Limb (tissue), 2 donors: ENCODE results near the gene GNG4.
"Not testable (repeated sequence)": the region's sequence is repeated elsewhere in the genome, so short reads cannot be mapped to it uniquely, and the experiment has no call there.

Experiments
- DNase-seq, 2 donors: peaks; one replicate each; pipeline ENCODE4 v3.0.0-alpha.2; 2016; ENCODE audit errors: extremely low spot score in 2 of 2

The GNG4 gene

DNA sequence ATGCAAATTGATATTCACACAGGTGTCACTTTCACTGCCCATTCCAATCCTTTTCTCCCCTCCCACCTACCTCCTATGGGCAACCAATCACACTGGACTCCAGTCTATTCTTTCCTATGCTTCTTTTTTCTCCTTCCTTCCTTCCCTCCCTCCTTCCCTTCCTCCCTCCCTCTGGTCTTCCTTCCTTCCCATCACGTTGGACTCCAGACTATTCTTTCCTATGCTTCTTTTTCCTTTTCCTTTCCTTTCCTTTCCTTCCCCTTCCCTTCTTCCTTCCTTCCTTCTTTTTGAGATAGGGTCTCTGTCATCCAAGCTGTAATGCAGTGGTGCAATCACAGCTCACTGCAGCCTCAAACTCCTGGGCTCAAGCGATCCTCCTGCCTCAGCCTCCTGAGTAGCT, 64.6 kb downstream of the GNG4 start:
- no peak for DNase-seq

- no peak for DNase-seq
Observed at GRCh38 chr1:235583511-235584001, 66.0 kb downstream of the GNG4 start.

DNA sequence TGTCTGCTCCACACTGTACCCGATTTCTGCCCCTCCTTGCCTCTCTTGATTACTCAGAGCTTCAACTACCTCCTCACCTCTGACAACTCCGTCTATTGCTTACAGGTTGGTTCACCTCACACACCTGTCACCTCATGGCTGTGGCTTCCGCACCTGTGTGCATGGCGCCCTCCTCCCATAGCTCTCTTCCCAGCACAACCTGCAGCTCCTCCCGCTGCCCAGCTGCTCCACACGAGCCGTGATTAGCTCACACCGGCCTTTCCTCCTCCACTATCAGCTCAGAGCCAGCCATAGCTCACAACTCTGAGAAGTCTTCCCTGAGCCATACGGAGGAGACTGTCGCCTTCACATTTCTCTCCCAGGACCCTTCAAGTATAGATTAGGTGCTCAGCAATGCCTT, 67.5 kb downstream of the GNG4 start:
- no peak for DNase-seq

DNA sequence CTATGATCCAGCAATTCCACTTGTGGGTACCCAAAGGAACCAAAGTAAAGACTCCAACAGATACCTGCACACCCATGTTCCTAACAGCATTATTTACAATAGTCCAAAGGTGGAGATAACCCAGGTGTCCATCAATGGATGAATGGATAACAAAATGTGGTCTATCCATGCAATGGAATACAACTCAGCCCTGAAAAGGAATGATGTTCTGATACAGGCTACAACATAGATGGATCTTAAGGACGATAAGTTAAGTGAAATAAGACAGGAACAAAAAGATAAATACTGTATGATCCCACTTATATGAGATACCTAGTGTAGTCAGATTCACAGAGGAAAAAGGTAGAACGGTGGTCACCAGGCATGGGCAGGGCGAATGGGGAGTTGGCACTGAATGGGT, 69.7 kb downstream of the GNG4 start:
- DNase-seq: no peak

GRCh38 chr1:235575597-235575996, 74.0 kb downstream of the GNG4 start:
- DNase-seq: no peak

GRCh38 chr1:235573880-235574279, 75.7 kb downstream of the GNG4 start:
- no peak for DNase-seq

- DNase-seq: not testable (repeated sequence)
Observed at GRCh38 chr1:235572971-235573370, 76.6 kb downstream of the GNG4 start.

DNA sequence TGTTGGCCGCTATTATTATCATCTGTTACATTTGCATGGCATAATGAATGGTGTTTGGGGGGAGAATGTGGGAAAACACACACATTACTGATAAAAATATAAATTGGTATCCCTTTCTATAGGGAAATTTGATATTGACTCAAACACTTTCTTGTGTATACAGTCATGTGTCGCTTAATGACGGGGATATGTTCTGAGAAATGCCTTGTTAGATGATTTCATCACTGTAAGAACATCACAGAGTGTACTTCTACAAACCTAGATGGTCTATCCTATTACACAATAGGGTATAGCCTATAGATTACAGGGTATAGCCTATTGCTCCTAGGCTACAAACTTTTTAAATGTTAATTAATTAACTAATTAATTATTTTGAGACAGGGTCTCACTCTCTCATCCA, 78.1 kb downstream of the GNG4 start:
- DNase-seq: no peak

GRCh38 chr1:235567812-235568503, 81.6 kb downstream of the GNG4 start:
- no peak for DNase-seq

GRCh38 chr1:235566084-235566483, 83.5 kb downstream of the GNG4 start:
- DNase-seq: no peak

DNA sequence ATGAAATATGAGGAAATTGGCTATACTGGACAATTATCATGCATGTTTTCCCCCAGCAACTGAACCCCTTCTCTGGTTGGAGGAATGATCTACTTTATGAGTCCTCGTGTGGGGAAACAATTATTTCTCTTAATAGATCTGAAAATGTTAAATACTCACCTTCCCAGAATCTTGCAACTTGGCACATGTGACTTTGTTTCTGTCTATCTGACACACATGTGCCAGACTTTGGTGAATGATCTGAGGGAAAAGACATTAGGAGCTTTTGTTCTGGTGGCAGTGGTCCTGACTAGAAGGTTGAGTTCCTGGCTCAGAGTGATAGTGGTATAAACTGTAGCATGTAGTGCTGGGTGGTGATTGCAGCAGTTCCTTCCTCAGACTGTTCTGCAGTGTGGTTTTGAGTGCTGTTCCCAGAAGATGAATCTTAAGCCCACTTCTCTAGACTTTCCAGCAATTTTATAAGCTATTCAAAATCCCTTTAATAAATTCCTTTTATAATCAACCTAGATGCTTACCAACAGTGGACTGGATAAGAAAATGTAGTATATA, 86.0 kb downstream of the GNG4 start:
- DNase-seq: no peak

GRCh38 chr1:235562589-235562988, 87.0 kb downstream of the GNG4 start:
- no peak for DNase-seq

- no peak for DNase-seq
Observed at GRCh38 chr1:235558621-235559169, 90.9 kb downstream of the GNG4 start.

DNA sequence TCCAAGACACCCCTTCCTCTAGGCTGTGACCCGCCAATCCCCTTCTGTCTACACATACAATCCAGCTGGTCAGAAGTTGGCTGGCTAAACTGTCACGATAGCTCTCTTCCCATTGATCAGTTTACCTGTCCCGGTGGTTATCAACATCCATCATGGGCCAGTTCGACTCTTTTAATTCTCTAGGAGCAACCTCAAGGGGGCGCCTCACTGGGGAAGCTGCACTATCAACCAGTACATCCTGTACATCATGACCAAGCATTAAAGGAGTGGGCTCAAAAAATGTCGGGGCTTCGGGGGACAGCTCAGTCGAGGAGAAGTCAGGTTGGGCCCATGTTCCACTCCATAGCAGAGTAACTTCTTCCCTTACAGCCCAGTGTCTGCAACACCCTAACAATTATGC, 92.1 kb downstream of the GNG4 start:
- no peak for DNase-seq

GRCh38 chr1:235556807-235557206, 92.8 kb downstream of the GNG4 start:
- no peak for DNase-seq

GRCh38 chr1:235553112-235553551, 96.5 kb downstream of the GNG4 start:
- no peak for DNase-seq

GRCh38 chr1:235552146-235552716, 97.4 kb downstream of the GNG4 start:
- DNase-seq: no peak

GRCh38 chr1:235549351-235550139, 100.0 kb downstream of the GNG4 start:
- no peak for DNase-seq

GRCh38 chr1:235546369-235547155, 103.0 kb downstream of the GNG4 start:
- DNase-seq: not testable (repeated sequence)

- DNase-seq: no peak
Observed at GRCh38 chr1:235545292-235545930, 104.2 kb downstream of the GNG4 start.

DNA sequence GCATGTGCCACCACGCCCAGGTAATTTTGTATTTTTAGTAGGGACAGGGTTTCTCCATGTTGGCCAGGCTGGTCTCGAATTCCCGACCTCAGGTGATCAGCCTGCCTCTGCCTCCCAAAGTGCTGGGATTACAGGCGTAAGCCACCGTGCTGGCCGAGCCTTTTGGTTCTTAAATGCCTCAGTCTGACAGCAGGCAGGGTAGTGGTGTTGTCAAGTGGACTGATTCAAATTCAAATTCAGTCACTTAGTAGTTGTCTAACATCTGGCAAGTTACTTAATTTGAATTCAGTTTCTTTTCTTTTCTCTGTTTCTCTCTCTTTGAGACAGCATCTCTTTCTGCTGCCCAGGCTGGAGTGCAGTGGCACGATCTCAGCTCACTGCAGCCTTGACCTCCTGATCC, 106.7 kb downstream of the GNG4 start:
- DNase-seq: not testable (repeated sequence)
